CD14-positive monocyte (primary cell): Measurements from ENCODE around the gene MROH8. TPM values are rescaled to one million over a fixed set of nuclear protein-coding genes. Genes with fewer than 3 reads are reported as not detected.

Source experiments
- DNase-seq, 3 donors: peaks; one replicate each; pipeline ENCODE4 v3.0.0-alpha.2; 2011 to 2022
- H2AFZ ChIP-seq: 2 replicates; pipeline ENCODE4 v1.6.0; 2012; ENCODE audit warnings: mild to moderate bottlenecking, low read depth, low read length, inconsistent platforms; ENCODE audit not compliant: insufficient read depth, poor library complexity, severe bottlenecking
- H3K27ac ChIP-seq, 2 donors: 1 replicate in 1 of 2; 2 replicates in 1 of 2; pipeline ENCODE4 v1.5.1; 2012 to 2013; ENCODE audit warnings: low read length in 2 of 2, control low read depth in 1 of 2, inconsistent platforms in 1 of 2, low read depth in 1 of 2, mild to moderate bottlenecking in 1 of 2
- H3K27me3 ChIP-seq, 2 donors: one replicate each; pipeline versions ENCODE4 v1.6.0 to v1.6.1; 2011 to 2013; ENCODE audit warnings: low read length in 2 of 2; ENCODE audit not compliant: control insufficient read depth in 2 of 2, insufficient read depth in 2 of 2
- H3K36me3 ChIP-seq, 2 donors: replicated peaks in 1 of 2; 1 replicate in 1 of 2; 2 replicates in 1 of 2; pipeline versions ENCODE4 v1.5.1 to v1.6.1; 2012 to 2013; ENCODE audit warnings: low read length in 2 of 2, control low read depth in 1 of 2, inconsistent platforms in 1 of 2, mild to moderate bottlenecking in 1 of 2; ENCODE audit not compliant: insufficient read depth in 2 of 2, control insufficient read depth in 1 of 2
- H3K4me1 ChIP-seq, 2 donors: 1 replicate in 1 of 2; 2 replicates in 1 of 2; pipeline versions ENCODE4 v1.5.1 to v1.6.1; 2012 to 2013; ENCODE audit warnings: low read length in 2 of 2, control low read depth in 1 of 2, inconsistent platforms in 1 of 2, mild to moderate bottlenecking in 1 of 2, moderate library complexity in 1 of 2; ENCODE audit not compliant: insufficient read depth in 2 of 2, control insufficient read depth in 1 of 2
- H3K4me2 ChIP-seq: replicated peaks from 2 replicates; pipeline ENCODE3; 2012; ENCODE audit warnings: low read length, moderate library complexity, mild to moderate bottlenecking; ENCODE audit not compliant: poor library complexity, severe bottlenecking; ENCODE audit errors: extremely low read depth
- H3K4me3 ChIP-seq, 3 experiments: fragments of 200-600 bp in 1 of 3; sonication (generic) in 1 of 3; replicated peaks in 1 of 3; 1 replicate in 2 of 3; 2 replicates in 1 of 3; pipeline ENCODE4 v1.5.1; 2011 to 2013; ENCODE audit warnings: low read length in 3 of 3, mild to moderate bottlenecking in 3 of 3, control low read depth in 2 of 3, low read depth in 2 of 3, inconsistent platforms in 1 of 3, moderate library complexity in 1 of 3
- H3K79me2 ChIP-seq: 2 replicates; pipeline ENCODE4 v1.6.0; 2012; ENCODE audit warnings: mild to moderate bottlenecking, control low read depth, inconsistent platforms, low read length, moderate library complexity; ENCODE audit not compliant: insufficient read depth
- H3K9ac ChIP-seq: 2 replicates; pipeline ENCODE4 v1.6.0; 2017; ENCODE audit warnings: low read length, mild to moderate bottlenecking; ENCODE audit not compliant: insufficient read depth, poor library complexity, severe bottlenecking
- H3K9me3 ChIP-seq, 2 donors: replicated peaks in 1 of 2; 1 replicate in 1 of 2; 2 replicates in 1 of 2; pipeline versions ENCODE4 v1.5.1 to v1.6.1; 2012 to 2013; ENCODE audit warnings: low read length in 2 of 2, control low read depth in 1 of 2; ENCODE audit not compliant: control insufficient read depth in 1 of 2, insufficient read depth in 1 of 2
- H4K20me1 ChIP-seq: 2 replicates; pipeline ENCODE4 v1.6.0; 2012; ENCODE audit warnings: mild to moderate bottlenecking, low read length, control low read depth, moderate library complexity; ENCODE audit not compliant: insufficient read depth
- H3K27ac Mint-ChIP-seq, 7 donors: one replicate each; pipeline ENCODE4 v1.8.0; 2020; ENCODE audit warnings: mild to moderate bottlenecking in 7 of 7, mixed read lengths in 7 of 7, moderate library complexity in 6 of 7, inconsistent platforms in 2 of 7
- H3K27me3 Mint-ChIP-seq, 3 donors: one replicate each; pipeline ENCODE4 v1.8.0; 2021 to 2022; ENCODE audit warnings: low read depth in 3 of 3, mild to moderate bottlenecking in 3 of 3, mixed read lengths in 3 of 3, moderate library complexity in 3 of 3, inconsistent platforms in 1 of 3
- H3K36me3 Mint-ChIP-seq, 2 donors: one replicate each; pipeline ENCODE4 v1.8.0; 2020; ENCODE audit warnings: mixed read lengths in 2 of 2, inconsistent platforms in 1 of 2, mild to moderate bottlenecking in 1 of 2
- H3K4me1 Mint-ChIP-seq: one replicate; pipeline ENCODE4 v1.8.0; 2020; ENCODE audit warnings: mild to moderate bottlenecking, mixed read lengths
- H3K4me3 Mint-ChIP-seq, 2 donors: one replicate each; pipeline ENCODE4 v1.8.0; 2020; ENCODE audit warnings: mild to moderate bottlenecking in 2 of 2, mixed read lengths in 2 of 2, moderate library complexity in 1 of 2
- H3K9me3 Mint-ChIP-seq, 7 donors: one replicate each; pipeline ENCODE4 v1.8.0; 2020 to 2022; ENCODE audit warnings: mixed read lengths in 7 of 7, mild to moderate bottlenecking in 6 of 7, moderate library complexity in 6 of 7, inconsistent platforms in 2 of 7
- WGBS: methylation state at CpG from one replicate; pipeline ENCODE4 v1.1.5; 2013; ENCODE audit warnings: missing lambda C conversion rate; ENCODE audit not compliant: insufficient coverage; 5-methylcytosine and 5-hydroxymethylcytosine counted together
- intact Hi-C, 2 donors: fragments of 100-400 bp; cut with micrococcal nuclease; formaldehyde crosslinking; loops; one replicate each; pipeline versions ENCODE4 v1.15.0 to v1.15.1; 2023
- polyA plus RNA-seq, 3 donors: library from polyadenylated mRNA; depleted of rRNA in 1 of 3; unstranded in 2 of 3; stranded (reverse) in 1 of 3; fragments of 300-500 nt in 2 of 3; fragments of >200 nt in 1 of 3; fragmentation: Illumina TruSeq in 2 of 3; gene quantifications; 1 replicate in 2 of 3; 2 replicates in 1 of 3; pipeline ENCODE4 v1.2.3, GENCODE V29; 2012 to 2021
- TF ChIP-seq, protein P1 (sequence below): fragments of 200-600 bp; IDR thresholded peaks from one replicate; pipeline ENCODE4 v1.8.0; 2022; ENCODE audit warnings: antibody characterized with exemption, mild to moderate bottlenecking

Gene MROH8
- polyA plus RNA-seq, 3 donors = 0.08 to 1.0 (median 0.52) TPM

DNA sequence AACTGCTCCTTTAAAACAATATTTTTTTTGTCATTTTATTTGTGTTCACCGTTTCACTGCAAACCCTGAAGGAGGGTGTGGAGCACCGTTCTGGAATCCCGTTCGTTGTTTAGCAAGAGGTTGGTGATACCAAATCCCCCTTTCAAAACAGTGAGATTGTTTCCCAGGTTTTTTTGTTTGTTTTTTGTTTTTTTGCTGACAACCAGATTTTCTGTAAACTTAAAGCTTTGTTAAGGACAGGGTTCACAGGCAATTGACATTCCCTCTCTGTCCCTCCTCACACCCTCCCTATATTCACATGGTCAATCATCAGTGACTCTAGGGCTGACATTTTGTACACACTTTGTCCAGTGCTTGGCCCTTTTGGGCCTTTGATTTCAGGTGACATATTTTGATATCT lies 21.0 kb upstream of the MROH8 start:
- no peak overlapping the region for H3K4me3 ChIP-seq
- H3K27me3 Mint-ChIP-seq = no peaks in the 10 kb centered on the region
- H3K79me2 ChIP-seq = peaks cover 53% of the 10 kb centered on the region
- no CpG with 5 or more reads among the region's 4 CpGs for WGBS
- H3K4me2 ChIP-seq = no peak overlapping the region
- H4K20me1 ChIP-seq = peaks cover 59% of the 10 kb centered on the region
- TF ChIP-seq, protein P1, sequence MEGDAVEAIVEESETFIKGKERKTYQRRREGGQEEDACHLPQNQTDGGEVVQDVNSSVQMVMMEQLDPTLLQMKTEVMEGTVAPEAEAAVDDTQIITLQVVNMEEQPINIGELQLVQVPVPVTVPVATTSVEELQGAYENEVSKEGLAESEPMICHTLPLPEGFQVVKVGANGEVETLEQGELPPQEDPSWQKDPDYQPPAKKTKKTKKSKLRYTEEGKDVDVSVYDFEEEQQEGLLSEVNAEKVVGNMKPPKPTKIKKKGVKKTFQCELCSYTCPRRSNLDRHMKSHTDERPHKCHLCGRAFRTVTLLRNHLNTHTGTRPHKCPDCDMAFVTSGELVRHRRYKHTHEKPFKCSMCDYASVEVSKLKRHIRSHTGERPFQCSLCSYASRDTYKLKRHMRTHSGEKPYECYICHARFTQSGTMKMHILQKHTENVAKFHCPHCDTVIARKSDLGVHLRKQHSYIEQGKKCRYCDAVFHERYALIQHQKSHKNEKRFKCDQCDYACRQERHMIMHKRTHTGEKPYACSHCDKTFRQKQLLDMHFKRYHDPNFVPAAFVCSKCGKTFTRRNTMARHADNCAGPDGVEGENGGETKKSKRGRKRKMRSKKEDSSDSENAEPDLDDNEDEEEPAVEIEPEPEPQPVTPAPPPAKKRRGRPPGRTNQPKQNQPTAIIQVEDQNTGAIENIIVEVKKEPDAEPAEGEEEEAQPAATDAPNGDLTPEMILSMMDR = no peak
- peaks cover 3% of the 10 kb centered on the region for H3K4me1 Mint-ChIP-seq
- H2AFZ ChIP-seq = no peak overlapping the region
- H3K9me3 ChIP-seq = no peaks in the 10 kb centered on the region
- no peaks in the 10 kb centered on the region for H3K4me1 ChIP-seq
- no peak overlapping the region for H3K9ac ChIP-seq
- peaks cover 68 to 91% of the 10 kb centered on the region in 2 donors for H3K36me3 Mint-ChIP-seq
- DNase-seq = no peak
- H3K9me3 Mint-ChIP-seq = no peaks in the 10 kb centered on the region
- peaks cover 70 to 91% of the 10 kb centered on the region in 2 donors for H3K36me3 ChIP-seq
- H3K27me3 ChIP-seq = no peaks in the 10 kb centered on the region
- intact Hi-C loops = loop anchor here in 1 of 2 donors (5.0 kb wide), 1 partner anchor 182 kb away; no protein-coding TSS in a partner anchor
- H3K4me3 Mint-ChIP-seq = no peak overlapping the region
- H3K27ac ChIP-seq = no peak overlapping the region
- no peak overlapping the region for H3K27ac Mint-ChIP-seq

DNA sequence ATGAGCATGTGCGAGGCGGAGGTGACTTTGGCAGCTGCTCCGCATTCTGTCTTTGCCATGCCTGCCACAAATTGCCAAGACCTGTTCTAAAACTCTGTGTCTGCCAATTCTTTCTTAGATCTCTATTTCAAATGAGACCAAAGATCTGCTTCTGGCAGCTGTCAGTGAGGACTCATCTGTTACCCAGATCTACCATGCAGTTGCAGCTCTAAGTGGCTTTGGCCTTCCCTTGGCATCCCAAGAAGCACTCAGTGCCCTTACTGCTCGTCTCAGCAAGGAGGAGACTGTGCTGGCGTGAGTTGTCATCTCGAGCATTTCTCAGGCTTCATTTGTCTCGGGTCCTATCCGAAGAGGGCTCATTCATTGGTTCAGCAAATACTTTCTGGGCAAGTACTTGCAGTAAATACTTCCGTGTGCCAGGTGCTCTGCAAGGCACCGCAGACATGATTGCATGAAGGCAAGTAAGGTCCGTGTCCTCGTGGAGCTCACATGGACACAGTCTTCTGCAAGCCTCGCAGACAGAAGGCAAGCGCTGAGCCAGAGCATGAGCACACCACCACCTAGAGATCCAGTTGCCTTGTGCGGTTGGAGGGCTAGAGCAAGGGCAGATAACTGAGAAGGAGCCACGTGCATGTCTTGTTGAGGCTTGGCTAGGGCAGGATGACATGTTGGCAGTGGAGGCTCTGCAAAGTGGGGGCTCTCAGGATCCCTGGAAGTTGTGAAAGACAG lies 19.7 kb upstream of the MROH8 start:
- no peak overlapping the region for H3K4me3 ChIP-seq
- no peaks in the 10 kb centered on the region for H3K9me3 ChIP-seq
- no peak overlapping the region for H3K9ac ChIP-seq
- Mint-ChIP-seq H3K9me3 (no peaks in the 10 kb centered on the region), H3K27me3 (no peaks in the 10 kb centered on the region), H3K4me3 (no peak overlapping the region), H3K4me1 (peaks cover 13% of the 10 kb centered on the region), H3K27ac (peak overlapping the region in 2 of 7 donors; percentile 26 to 31), H3K36me3 (peaks cover 56 to 83% of the 10 kb centered on the region in 2 donors)
- H3K36me3 ChIP-seq = peaks cover 57 to 79% of the 10 kb centered on the region in 2 donors
- H2AFZ ChIP-seq = no peak overlapping the region
- H3K27ac ChIP-seq = no peak overlapping the region
- intact Hi-C loops = no loop called here
- peaks cover 66% of the 10 kb centered on the region for H3K79me2 ChIP-seq
- peaks cover 72% of the 10 kb centered on the region for H4K20me1 ChIP-seq
- H3K4me2 ChIP-seq = no peak overlapping the region
- WGBS = 91% methylated on average over 16 of the region's 16 CpGs
- H3K4me1 ChIP-seq = no peaks in the 10 kb centered on the region
- no peaks in the 10 kb centered on the region for H3K27me3 ChIP-seq
- no peak for DNase-seq
- TF ChIP-seq, protein P1 = no peak
